ENCODE data around the gene PRSS50. TPM values are rescaled to one million over a fixed set of nuclear protein-coding genes. Genes with fewer than 3 reads are reported as not detected.

The PRSS50 gene
- total RNA-seq, 1 experiment from 2014 or later, result not detected

DNA sequence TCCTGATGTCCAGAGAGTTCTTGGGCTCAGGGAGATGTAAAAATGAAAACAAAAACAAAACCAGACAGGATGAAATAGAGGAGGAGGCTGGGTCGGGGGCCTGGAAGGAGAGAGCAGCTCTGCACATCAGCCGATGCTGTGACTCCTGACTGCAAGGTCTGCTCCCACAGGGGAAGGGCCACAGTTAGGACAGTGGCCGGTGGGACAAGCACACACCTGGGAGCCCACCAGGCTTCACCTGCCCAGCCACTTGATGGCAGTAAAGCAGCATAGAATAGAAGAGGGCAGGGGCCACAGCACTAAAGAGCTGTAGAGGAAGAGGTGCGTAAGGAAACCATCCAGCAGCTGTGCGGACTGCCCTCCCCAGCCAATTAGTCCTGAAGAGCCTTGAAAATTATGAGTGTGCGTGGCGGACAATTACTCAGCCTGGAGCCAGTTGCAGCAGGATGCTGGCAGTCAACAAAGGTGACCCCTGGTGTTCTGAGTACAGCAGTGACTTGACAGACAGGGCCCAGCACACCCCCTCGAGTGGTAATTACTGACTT, 54.0 kb downstream of the PRSS50 start:
- no peak overlapping the region for H3K4me3 ChIP-seq (ENCODE audit: low read depth, low read length)
- no TSS peak for BruUV-seq (replicated peaks)

DNA sequence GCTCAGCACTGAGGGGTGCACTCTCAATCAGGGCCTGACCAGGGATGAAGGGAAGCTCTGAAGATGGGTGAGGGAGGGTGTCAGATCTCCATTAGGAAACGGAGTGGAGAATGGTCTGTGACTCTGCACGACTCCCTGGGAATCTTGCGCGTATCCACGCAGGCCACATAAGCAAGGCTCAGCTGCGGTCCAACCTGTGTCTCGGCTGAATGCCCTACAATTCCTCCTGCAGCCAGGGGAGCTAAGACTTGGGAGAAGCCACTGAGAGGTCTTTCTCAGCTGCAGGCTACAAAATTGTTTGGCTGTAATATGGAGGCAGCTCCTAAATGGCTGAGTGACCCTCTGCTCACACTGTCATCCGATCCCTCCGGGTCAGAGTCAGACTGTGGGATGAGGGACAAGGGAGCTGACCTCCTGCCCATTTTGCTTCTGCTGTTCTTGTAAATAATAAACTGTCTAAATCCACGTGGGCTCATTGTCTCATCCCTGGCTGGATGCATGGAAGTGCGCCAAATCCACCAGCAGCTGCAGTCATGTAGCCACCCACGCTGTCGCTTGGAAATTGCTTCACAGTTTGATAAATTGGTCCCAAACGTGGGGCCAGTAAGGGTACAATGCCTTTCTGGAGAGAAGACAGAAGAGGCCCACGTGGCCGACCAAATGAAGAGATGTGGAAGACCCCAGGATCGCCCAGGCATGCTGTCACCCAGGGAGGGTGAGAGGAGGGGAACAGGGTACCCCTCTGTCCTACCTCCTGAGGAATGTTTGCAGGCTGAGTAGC, 54.7 kb downstream of the PRSS50 start:
- no peak overlapping the region for H3K4me3 Mint-ChIP-seq (ENCODE audit: unreplicated experiment)

More for the DNA sequence above, 54.0 kb downstream of the PRSS50 start:
- Mint-ChIP-seq H3K36me3 (ENCODE audit: insufficient read depth, unreplicated experiment) (peaks cover 6% of the 10 kb centered on the region), H3K4me3 (ENCODE audit: unreplicated experiment) (no peak overlapping the region), H3K9me3 (ENCODE audit: unreplicated experiment) (no peaks in the 10 kb centered on the region), H3K27me3 (ENCODE audit: insufficient read depth, unreplicated experiment) (no peaks in the 10 kb centered on the region), H3K4me1 (ENCODE audit: low read depth, unreplicated experiment) (peaks cover 9% of the 10 kb centered on the region), H3K27ac (ENCODE audit: unreplicated experiment) (no peak overlapping the region)
- peak in 1 of 2 experiments; percentile 32 for DNase-seq
- H3K27me3 ChIP-seq (replicated peaks; ENCODE audit: control insufficient read depth, insufficient read depth, low read length), result no peaks in the 10 kb centered on the region
- H3K9me3 ChIP-seq, result no peaks in the 10 kb centered on the region
- CTCF ChIA-PET, result interaction anchor here (0.5 to 1.7 kb wide), 3 partner anchors 70 to 409 kb away, joined by 5 to 6 read pairs (median 5); no protein-coding TSS in a partner anchor
- peaks cover 4% of the 10 kb centered on the region; the same call in 1 of the 2 replicates for H3K4me1 ChIP-seq
- intact Hi-C loops (cut with micrococcal nuclease; ENCODE audit: unreplicated experiment), result loop anchor here (2.0 kb wide), 1 partner anchor 175 kb away; no protein-coding TSS in a partner anchor
- POLR2A ChIA-PET, result no interaction called here
- H3K36me3 ChIP-seq (ENCODE audit: control insufficient read depth, insufficient read depth, low read length), result no peaks in the 10 kb centered on the region
- TF ChIP-seq, protein P1, sequence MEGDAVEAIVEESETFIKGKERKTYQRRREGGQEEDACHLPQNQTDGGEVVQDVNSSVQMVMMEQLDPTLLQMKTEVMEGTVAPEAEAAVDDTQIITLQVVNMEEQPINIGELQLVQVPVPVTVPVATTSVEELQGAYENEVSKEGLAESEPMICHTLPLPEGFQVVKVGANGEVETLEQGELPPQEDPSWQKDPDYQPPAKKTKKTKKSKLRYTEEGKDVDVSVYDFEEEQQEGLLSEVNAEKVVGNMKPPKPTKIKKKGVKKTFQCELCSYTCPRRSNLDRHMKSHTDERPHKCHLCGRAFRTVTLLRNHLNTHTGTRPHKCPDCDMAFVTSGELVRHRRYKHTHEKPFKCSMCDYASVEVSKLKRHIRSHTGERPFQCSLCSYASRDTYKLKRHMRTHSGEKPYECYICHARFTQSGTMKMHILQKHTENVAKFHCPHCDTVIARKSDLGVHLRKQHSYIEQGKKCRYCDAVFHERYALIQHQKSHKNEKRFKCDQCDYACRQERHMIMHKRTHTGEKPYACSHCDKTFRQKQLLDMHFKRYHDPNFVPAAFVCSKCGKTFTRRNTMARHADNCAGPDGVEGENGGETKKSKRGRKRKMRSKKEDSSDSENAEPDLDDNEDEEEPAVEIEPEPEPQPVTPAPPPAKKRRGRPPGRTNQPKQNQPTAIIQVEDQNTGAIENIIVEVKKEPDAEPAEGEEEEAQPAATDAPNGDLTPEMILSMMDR (IDR thresholded peaks at IDR 0.05; ENCODE audit: insufficient read depth in 1 of 2, low read depth in 1 of 2, low read length in 1 of 2, severe bottlenecking in 1 of 2, unreplicated experiment in 1 of 2), result peak; percentile 14 to 26

More for the DNA sequence above, 54.7 kb downstream of the PRSS50 start:
- intact Hi-C loops (cut with micrococcal nuclease; ENCODE audit: unreplicated experiment), result loop anchor here (2.0 kb wide), 1 partner anchor 174 kb away; no protein-coding TSS in a partner anchor
- Mint-ChIP-seq H3K27me3 (ENCODE audit: insufficient read depth, unreplicated experiment) (no peaks in the 10 kb centered on the region), H3K27ac (ENCODE audit: unreplicated experiment) (no peak overlapping the region), H3K4me1 (ENCODE audit: low read depth, unreplicated experiment) (peaks cover 9% of the 10 kb centered on the region), H3K9me3 (ENCODE audit: unreplicated experiment) (no peaks in the 10 kb centered on the region), H3K36me3 (ENCODE audit: insufficient read depth, unreplicated experiment) (peaks cover 6% of the 10 kb centered on the region)
- TF ChIP-seq, protein P1 (IDR thresholded peaks at IDR 0.05; ENCODE audit: insufficient read depth in 1 of 2, low read depth in 1 of 2, low read length in 1 of 2, severe bottlenecking in 1 of 2, unreplicated experiment in 1 of 2), result no peak
- POLR2A ChIA-PET, result no interaction called here
- BruUV-seq (replicated peaks), result no TSS peak
- DNase-seq, result no peak
- Histone ChIP-seq H3K9me3 (no peaks in the 10 kb centered on the region), H3K36me3 (ENCODE audit: control insufficient read depth, insufficient read depth, low read length) (no peaks in the 10 kb centered on the region), H3K4me3 (ENCODE audit: low read depth, low read length) (no peak overlapping the region), H3K27me3 (replicated peaks; ENCODE audit: control insufficient read depth, insufficient read depth, low read length) (no peaks in the 10 kb centered on the region), H3K4me1 (peaks cover 4% of the 10 kb centered on the region; the same call in 1 of the 2 replicates)
- CTCF ChIA-PET, result no interaction called here

Other genes starting within 250 kb of the PRSS50 start
- not detected in 2 replicates for gene RTP3, start 219.9 kb downstream of the PRSS50 start, total RNA-seq (2022)
- gene LRRC2, start 151.6 kb downstream of the PRSS50 start, total RNA-seq (2022), result 0.21 and 0.27 TPM in 2 replicates
- gene FAM240A, start 105.3 kb downstream of the PRSS50 start, total RNA-seq (2022), result not detected in 2 replicates
- 11.2 and 15.2 TPM in 2 replicates for gene ALS2CL, start 24.2 kb downstream of the PRSS50 start, total RNA-seq (2022)
- gene TMIE, start 16.5 kb downstream of the PRSS50 start, total RNA-seq (2022), result not detected in 2 replicates
- gene MYL3, start 145.6 kb upstream of the PRSS50 start, total RNA-seq (2022), result 13.0 and 13.8 TPM in 2 replicates
- 5.1 and 6.8 TPM in 2 replicates for gene PTH1R, start 159.9 kb upstream of the PRSS50 start, total RNA-seq (2022)